Heart left ventricle (tissue), 16 donors: ENCODE data around the gene PDX1. TPM values are rescaled to one million over a fixed set of nuclear protein-coding genes. Genes with fewer than 3 reads are reported as not detected.

Experiments used
- ATAC-seq, 4 donors: fragments of 200-7000 bp; cut with Tn5 transposase; one replicate each; pipeline ENCODE4 v1.9.1; 2020 to 2022; ENCODE audit warnings: moderate library complexity in 4 of 4, mild to moderate bottlenecking in 3 of 4, moderate number of reproducible peaks in 1 of 4
- DNase-seq, 5 donors: peaks; one replicate each; pipeline ENCODE4 v3.0.0-alpha.2; 2020
- H3K27ac ChIP-seq, 12 donors: fragments of 200-600 bp; sonication (generic) in 4 of 12; one replicate each; pipeline versions ENCODE4 v1.5.0 to v1.8.0; 2016 to 2022; ENCODE audit warnings: mild to moderate bottlenecking in 2 of 12
- H3K27me3 ChIP-seq, 9 donors: fragments of 200-600 bp; sonication (generic) in 2 of 9; one replicate each; pipeline versions ENCODE4 v1.5.1 to v1.8.0; 2016 to 2022; ENCODE audit warnings: mild to moderate bottlenecking in 3 of 9
- H3K36me3 ChIP-seq, 9 donors: fragments of 200-600 bp; sonication (generic) in 2 of 9; one replicate each; pipeline versions ENCODE4 v1.5.0 to v1.8.0; 2018 to 2022; ENCODE audit warnings: mild to moderate bottlenecking in 2 of 9
- H3K4me1 ChIP-seq, 12 donors: fragments of 200-600 bp; sonication (generic) in 4 of 12; one replicate each; pipeline versions ENCODE4 v1.5.0 to v1.8.0; 2016 to 2022; ENCODE audit warnings: mild to moderate bottlenecking in 3 of 12
- H3K4me3 ChIP-seq, 12 donors: fragments of 200-600 bp; sonication (generic) in 4 of 12; one replicate each; pipeline versions ENCODE4 v1.5.0 to v1.8.0; 2017 to 2022; ENCODE audit warnings: mild to moderate bottlenecking in 9 of 12, moderate library complexity in 4 of 12
- H3K9me3 ChIP-seq, 12 donors: fragments of 200-600 bp; sonication (generic) in 4 of 12; one replicate each; pipeline versions ENCODE4 v1.5.0 to v1.8.0; 2016 to 2022; ENCODE audit warnings: mild to moderate bottlenecking in 1 of 12
- POLR2A ChIP-seq, 2 donors: fragments of 450-650 bp; IDR thresholded peaks; one replicate each; pipeline ENCODE4 v1.6.1; 2017; ENCODE audit warnings: antibody characterized with exemption in 2 of 2, mild to moderate bottlenecking in 2 of 2, moderate library complexity in 2 of 2
- WGBS, 4 donors: extraction: QIAGEN DNeasy Blood & Tissue Kit in 2 of 4; methylation state at CpG; one replicate each; pipeline versions ENCODE4 v1.1.5 to v1.1.7; 2013 to 2018; 5-methylcytosine and 5-hydroxymethylcytosine counted together
- intact Hi-C, 10 donors: fragments of 100-400 bp; cut with DNase I; formaldehyde crosslinking; loops; one replicate each; pipeline versions ENCODE4 v1.11.1 to v1.14.2; 2022
- polyA plus RNA-seq, 2 donors: library from polyadenylated mRNA; stranded (reverse); fragments of 200-250 nt; gene quantifications; one replicate each; pipeline ENCODE4 v1.2.3, GENCODE V29; 2013
- total RNA-seq, 9 donors: library from RNA; depleted of rRNA in 2 of 9; stranded (reverse); fragments of >200 nt in 2 of 9; fragmentation: NEBNext Ultra II Directional in 3 of 9; extraction: Animal tissue kit (Norgen Biotek cat#: 25700) in 3 of 9; gene quantifications; one replicate each; pipeline versions ENCODE4 v1.1.0 to v1.2.4, GENCODE V29; 2016 to 2023
- TF ChIP-seq, protein P1 (sequence below), 12 donors: fragments of 200-600 bp; sonication (generic) in 4 of 12; IDR thresholded peaks; one replicate each; pipeline versions ENCODE4 v1.5.0 to v1.8.0; 2018 to 2022; ENCODE audit warnings: antibody characterized with exemption in 12 of 12, mild to moderate bottlenecking in 5 of 12
- donor health status: ischemic (EF 13 %, LVEDD 7.1; RV severe dilation, severe dysfunction).
- donor health status: healthy with polysubstance abuse.
- donor health status: DM: no; HTN: yes; CAD: no.
- donor health status: DM: no; HTN: no; CAD: no.
- donor health status: ischemic (EF 25% LVEDD 6.9; RV normal size, moderate dysfunction).
- donor health status: ischemic (EF 25% LVEDD 5.7; RV mildly dilated, moderate dysfunction).
- donor health status: healthy.
- donor health status: DM: yes; HTN: yes; CAD: no.
- donor health status: ischemic (EF 35%, LVEDD 5.7; RV mildly dilated, moderate dysfunction).
- donor health status: nonischemic (EF 11% LVEDD 7.7; RV severe dilation, severe dysfunction).
- donor health status: DM: yes; HTN: yes; CAD: no.
- donor health status: PGD.
- donor health status: ischemic (EF 29% LVEDD 5.4; RV normal size, mild dysfunction).
- donor health status: nonischemic (EF 23%, LVEDD 6.1; RV moderate dilation, normal function).

The PDX1 gene
- total and polyA plus RNA-seq, 11 donors, result not detected

DNA sequence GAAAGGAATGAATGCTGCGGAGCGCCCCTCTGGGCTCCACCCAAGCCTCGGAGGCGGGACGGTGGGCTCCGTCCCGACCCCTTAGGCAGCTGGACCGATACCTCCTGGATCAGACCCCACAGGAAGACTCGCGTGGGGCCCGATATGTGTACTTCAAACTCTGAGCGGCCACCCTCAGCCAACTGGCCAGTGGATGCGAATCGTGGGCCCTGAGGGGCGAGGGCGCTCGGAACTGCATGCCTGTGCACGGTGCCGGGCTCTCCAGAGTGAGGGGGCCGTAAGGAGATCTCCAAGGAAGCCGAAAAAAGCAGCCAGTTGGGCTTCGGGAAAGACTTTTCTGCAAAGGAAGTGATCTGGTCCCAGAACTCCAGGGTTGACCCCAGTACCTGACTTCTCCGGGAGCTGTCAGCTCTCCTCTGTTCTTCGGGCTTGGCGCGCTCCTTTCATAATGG, 8.6 kb downstream of the PDX1 start:
- Histone ChIP-seq H3K36me3 (no peaks in the 10 kb centered on the region), H3K27ac (no peak overlapping the region), H3K4me1 (peaks cover 0 to 15% (median 0%) of the 10 kb centered on the region in 12 donors), H3K27me3 (peaks cover 48 to 100% (median 79%) of the 10 kb centered on the region in 9 donors), H3K4me3 (no peak overlapping the region), H3K9me3 (no peaks in the 10 kb centered on the region)
- intact Hi-C loops, result loop anchor here in 2 of 10 donors (5.0 to 10.0 kb wide), 2 partner anchors 1016 to 1634 kb away; no protein-coding TSS in a partner anchor
- TF ChIP-seq, protein P1, sequence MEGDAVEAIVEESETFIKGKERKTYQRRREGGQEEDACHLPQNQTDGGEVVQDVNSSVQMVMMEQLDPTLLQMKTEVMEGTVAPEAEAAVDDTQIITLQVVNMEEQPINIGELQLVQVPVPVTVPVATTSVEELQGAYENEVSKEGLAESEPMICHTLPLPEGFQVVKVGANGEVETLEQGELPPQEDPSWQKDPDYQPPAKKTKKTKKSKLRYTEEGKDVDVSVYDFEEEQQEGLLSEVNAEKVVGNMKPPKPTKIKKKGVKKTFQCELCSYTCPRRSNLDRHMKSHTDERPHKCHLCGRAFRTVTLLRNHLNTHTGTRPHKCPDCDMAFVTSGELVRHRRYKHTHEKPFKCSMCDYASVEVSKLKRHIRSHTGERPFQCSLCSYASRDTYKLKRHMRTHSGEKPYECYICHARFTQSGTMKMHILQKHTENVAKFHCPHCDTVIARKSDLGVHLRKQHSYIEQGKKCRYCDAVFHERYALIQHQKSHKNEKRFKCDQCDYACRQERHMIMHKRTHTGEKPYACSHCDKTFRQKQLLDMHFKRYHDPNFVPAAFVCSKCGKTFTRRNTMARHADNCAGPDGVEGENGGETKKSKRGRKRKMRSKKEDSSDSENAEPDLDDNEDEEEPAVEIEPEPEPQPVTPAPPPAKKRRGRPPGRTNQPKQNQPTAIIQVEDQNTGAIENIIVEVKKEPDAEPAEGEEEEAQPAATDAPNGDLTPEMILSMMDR (IDR thresholded peaks at IDR 0.05), result no peak
- TF ChIP-seq POLR2A (IDR thresholded peaks at IDR 0.05), result no peak
- DNase-seq (no peak), ATAC-seq (no peak)
- WGBS, 4 donors, result 3 to 6% (median 4%) methylated on average over 24 to 26 of the region's 26 CpGs

DNA sequence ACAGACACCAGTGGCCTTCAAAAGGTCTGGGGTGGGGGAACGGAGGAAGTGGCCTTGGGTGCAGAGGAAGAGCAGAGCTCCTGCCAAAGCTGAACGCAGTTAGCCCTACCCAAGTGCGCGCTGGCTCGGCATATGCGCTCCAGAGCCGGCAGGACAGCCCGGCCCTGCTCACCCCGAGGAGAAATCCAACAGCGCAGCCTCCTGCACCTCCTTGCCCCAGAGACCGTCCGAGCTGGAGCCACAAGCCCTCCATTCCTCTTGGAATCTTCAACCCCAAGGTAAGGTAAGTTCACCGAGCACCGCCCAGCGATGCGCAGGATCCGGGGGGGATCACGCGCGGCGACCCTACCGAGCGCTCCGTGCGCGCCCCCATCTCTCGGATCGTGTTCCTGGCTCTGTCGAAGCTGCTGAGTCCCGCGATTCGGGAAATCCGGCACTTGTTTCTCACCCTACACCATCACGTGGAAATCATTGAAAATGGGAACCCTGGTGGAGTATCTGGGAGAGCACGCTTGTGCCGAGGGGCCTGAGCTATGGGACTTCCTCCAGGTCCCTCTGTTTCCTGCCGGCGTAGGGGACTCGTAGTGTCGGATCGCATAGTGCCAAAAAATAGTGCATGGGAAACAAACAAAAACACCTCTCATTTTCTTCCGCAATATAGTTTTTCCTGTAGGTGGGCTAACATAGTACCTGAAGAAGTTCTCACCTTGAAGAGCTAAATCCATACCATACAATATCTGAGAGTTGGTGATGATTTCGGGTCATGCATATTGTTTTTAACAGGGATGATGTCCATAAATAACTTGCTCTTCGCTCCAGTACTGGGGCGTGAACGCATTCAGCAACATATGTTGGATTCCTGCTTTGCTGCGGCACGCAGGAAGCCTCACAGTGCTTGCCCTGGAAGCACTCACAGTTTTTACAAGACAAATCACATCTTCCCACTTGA, 9.3 kb downstream of the PDX1 start:
- H3K4me1 ChIP-seq, result peaks cover 0 to 12% (median 0%) of the 10 kb centered on the region in 12 donors
- intact Hi-C loops, result loop anchor here in 2 of 10 donors (5.0 to 10.0 kb wide), 2 partner anchors 1017 to 1634 kb away; no protein-coding TSS in a partner anchor
- no peak overlapping the region for H3K27ac ChIP-seq
- DNase-seq, result no peak
- no peak for ATAC-seq
- H3K9me3 ChIP-seq, result no peaks in the 10 kb centered on the region
- H3K4me3 ChIP-seq, result no peak overlapping the region
- H3K27me3 ChIP-seq, result peaks cover 45 to 100% (median 72%) of the 10 kb centered on the region in 9 donors
- H3K36me3 ChIP-seq, result no peaks in the 10 kb centered on the region
- no peak for TF ChIP-seq POLR2A (IDR thresholded peaks at IDR 0.05)
- TF ChIP-seq, protein P1 (IDR thresholded peaks at IDR 0.05), result no peak
- 3 to 5% (median 4%) methylated on average over 39 to 48 of the region's 48 CpGs for whole genome bisulfite sequencing, 4 donors

DNA sequence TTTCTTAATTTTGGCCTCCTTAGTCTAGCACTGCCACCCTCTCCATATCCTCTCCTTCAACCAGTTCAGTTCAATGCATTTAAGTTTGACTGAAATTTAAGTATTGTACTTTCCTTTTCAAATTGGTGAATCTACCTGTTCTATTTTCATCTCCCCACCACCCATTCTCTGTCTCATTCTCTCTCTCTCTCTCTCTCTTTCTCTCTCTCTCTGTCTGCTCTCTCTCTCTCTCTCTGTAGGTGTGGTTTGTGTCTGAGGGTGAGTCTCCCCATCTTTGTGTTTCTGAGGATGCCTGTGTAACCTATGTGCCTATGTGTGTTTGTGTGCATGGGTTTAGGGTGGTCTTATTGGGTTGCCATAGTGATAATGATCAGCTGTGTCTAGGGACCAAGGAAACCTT, 10.1 kb downstream of the PDX1 start:
- intact Hi-C loops, result loop anchor here in 2 of 10 donors (5.0 to 10.0 kb wide), 2 partner anchors 1018 to 1635 kb away; no protein-coding TSS in a partner anchor
- Histone ChIP-seq H3K36me3 (no peaks in the 10 kb centered on the region), H3K4me3 (no peak overlapping the region), H3K27me3 (peaks cover 39 to 92% (median 64%) of the 10 kb centered on the region in 9 donors), H3K27ac (no peak overlapping the region), H3K4me1 (peaks cover 0 to 6% (median 0%) of the 10 kb centered on the region in 12 donors), H3K9me3 (no peaks in the 10 kb centered on the region)
- ATAC-seq (no peak), DNase-seq (no peak)
- TF ChIP-seq, protein P1 (IDR thresholded peaks at IDR 0.05), result no peak
- TF ChIP-seq POLR2A (IDR thresholded peaks at IDR 0.05), result no peak

DNA sequence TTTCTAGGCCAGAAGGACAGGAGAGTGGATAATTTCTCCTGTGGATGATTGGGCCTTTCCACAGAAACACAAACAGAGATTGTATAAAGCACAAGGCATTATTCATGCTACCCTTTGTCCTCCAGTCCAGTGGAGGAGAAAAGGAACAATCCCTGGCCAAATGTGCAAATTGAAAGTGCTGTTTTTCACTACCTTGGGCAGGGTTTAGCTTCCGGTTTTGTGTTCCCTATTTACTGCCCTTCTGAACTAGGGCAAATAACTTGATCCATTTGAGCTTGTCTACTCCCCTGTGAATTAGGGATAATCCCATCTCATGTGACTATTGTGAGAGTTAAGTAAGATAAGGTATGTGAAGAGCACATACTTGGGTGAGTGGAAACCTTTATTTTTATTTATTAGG, 13.3 kb downstream of the PDX1 start:
- ATAC-seq (no peak), DNase-seq (no peak)
- no peak overlapping the region for H3K27ac ChIP-seq
- no peak for TF ChIP-seq POLR2A (IDR thresholded peaks at IDR 0.05)
- TF ChIP-seq, protein P1 (IDR thresholded peaks at IDR 0.05), result no peak
- peaks cover 0 to 6% (median 0%) of the 10 kb centered on the region in 12 donors for H3K4me1 ChIP-seq
- intact Hi-C loops, result no loop called here
- H3K27me3 ChIP-seq, result peaks cover 12 to 69% (median 36%) of the 10 kb centered on the region in 9 donors
- WGBS, 4 donors, result 73 to 81% (median 75%) methylated on average over 1 of the region's 1 CpG
- H3K9me3 ChIP-seq, result peaks cover 0 to 3% (median 0%) of the 10 kb centered on the region in 12 donors
- H3K4me3 ChIP-seq, result no peak overlapping the region
- no peaks in the 10 kb centered on the region for H3K36me3 ChIP-seq
